H1 (cell line): ENCODE results near the gene YWHAQ. TPM values are rescaled to one million over a fixed set of nuclear protein-coding genes. Genes with fewer than 3 reads are reported as not detected.

Source experiments
- CTCF ChIA-PET: fragments of 300-600 bp; sonication (Branson Sonifier 250); formaldehyde crosslinking; loops from one replicate; lab custom pipeline; 2021; ENCODE audit not compliant: partially characterized antibody; lab: Charles Lee
- POLR2A ChIA-PET: fragments of 300-600 bp; sonication (Branson Sonifier 250); formaldehyde crosslinking; loops from one replicate; lab custom pipeline; 2021; ENCODE audit warnings: inconsistent platforms; ENCODE audit not compliant: partially characterized antibody; lab: Charles Lee
- DNase-seq, 2 experiments: peaks; one replicate each; pipeline versions ENCODE4 v3.0.0 to v3.0.0-alpha.2; 2010 to 2022; ENCODE audit warnings: low spot score in 2 of 2, low read depth in 1 of 2, mixed read lengths in 1 of 2
- FAIRE-seq: peaks from 2 replicates; lab custom pipeline; 2011; peaks lifted over from hg19 to GRCh38; lab: Jason Lieb, UNC
- H2AFZ ChIP-seq: 2 replicates; pipeline ENCODE4 v1.8.1; 2012; ENCODE audit warnings: low read length, inconsistent platforms
- H2AK5ac ChIP-seq: 2 replicates; pipeline ENCODE4 v1.6.1; 2013; ENCODE audit warnings: low read depth, low read length
- H2BK120ac ChIP-seq: replicated peaks from 2 replicates; pipeline ENCODE3; 2013; ENCODE audit warnings: low read depth, low read length, inconsistent platforms
- H2BK12ac ChIP-seq: 2 replicates; pipeline ENCODE4 v1.6.1; 2013; ENCODE audit warnings: low read depth, low read length
- H2BK15ac ChIP-seq: 2 replicates; pipeline ENCODE4 v1.6.1; 2013; ENCODE audit warnings: low read length
- H2BK20ac ChIP-seq: 2 replicates; pipeline ENCODE4 v1.6.1; 2013; ENCODE audit warnings: low read length
- H2BK5ac ChIP-seq: 2 replicates; pipeline ENCODE4 v1.6.1; 2013; ENCODE audit warnings: low read depth, low read length
- H3K14ac ChIP-seq: 2 replicates; pipeline ENCODE4 v1.6.1; 2013; ENCODE audit warnings: inconsistent platforms; ENCODE audit not compliant: insufficient read length
- H3K18ac ChIP-seq: 2 replicates; pipeline ENCODE4 v1.6.1; 2013; ENCODE audit warnings: low read length; ENCODE audit errors: extremely low read depth
- H3K23ac ChIP-seq: 2 replicates; pipeline ENCODE4 v1.6.1; 2013; ENCODE audit warnings: inconsistent platforms; ENCODE audit not compliant: insufficient read length
- H3K23me2 ChIP-seq: 2 replicates; pipeline ENCODE4 v1.6.1; 2013; ENCODE audit warnings: low read depth, low read length
- H3K27ac ChIP-seq: 2 replicates; pipeline ENCODE4 v1.6.1; 2011; ENCODE audit warnings: low read depth, low read length, inconsistent platforms
- H3K27me3 ChIP-seq, 4 experiments: replicated peaks in 1 of 4; 1 replicate in 1 of 4; 2 replicates in 3 of 4; pipeline versions ENCODE4 v1.6.1 to v1.8.1; 2011 to 2013; ENCODE audit warnings: low read length in 3 of 4, mild to moderate bottlenecking in 3 of 4, inconsistent platforms in 2 of 4, mixed read lengths in 2 of 4, moderate library complexity in 1 of 4; ENCODE audit not compliant: control insufficient read depth in 3 of 4, insufficient read depth in 3 of 4; ENCODE audit errors: extremely low read depth in 1 of 4
- H3K36me3 ChIP-seq, 4 experiments: 2 replicates each; pipeline versions ENCODE4 v1.6.1 to v1.8.1; 2011 to 2013; ENCODE audit warnings: mild to moderate bottlenecking in 4 of 4, low read length in 3 of 4, moderate library complexity in 2 of 4, control low read depth in 1 of 4, inconsistent platforms in 1 of 4; ENCODE audit not compliant: insufficient read depth in 4 of 4, control insufficient read depth in 2 of 4
- H3K4ac ChIP-seq: replicated peaks from 2 replicates; pipeline ENCODE3; 2013; ENCODE audit warnings: low read length, low read depth, mixed read lengths, inconsistent platforms; ENCODE audit not compliant: insufficient read length
- H3K4me1 ChIP-seq, 4 experiments: replicated peaks in 1 of 4; 1 replicate in 1 of 4; 2 replicates in 3 of 4; pipeline versions ENCODE4 v1.6.1 to v1.8.1; 2011 to 2013; ENCODE audit warnings: low read length in 3 of 4, inconsistent platforms in 2 of 4, mixed read lengths in 1 of 4; ENCODE audit not compliant: insufficient read depth in 4 of 4, control insufficient read depth in 3 of 4
- H3K4me2 ChIP-seq, 2 experiments: 2 replicates each; pipeline versions ENCODE4 v1.6.1 to v1.8.1; 2011 to 2013; ENCODE audit warnings: low read depth in 2 of 2, low read length in 2 of 2, control low read depth in 1 of 2, inconsistent platforms in 1 of 2, mild to moderate bottlenecking in 1 of 2; ENCODE audit not compliant: insufficient read depth in 1 of 2
- H3K4me3 ChIP-seq, 4 experiments: fragments of 200-600, 300-600 bp in 1 of 4; sonication (generic), shearing (Covaris generic), sonication (Bioruptor Twin) in 1 of 4; 2 replicates each; pipeline versions ENCODE4 v1.5.1 to v1.8.1; 2011 to 2016; ENCODE audit warnings: low read length in 4 of 4, low read depth in 3 of 4, control low read depth in 2 of 4, inconsistent platforms in 2 of 4, mild to moderate bottlenecking in 2 of 4, mixed read lengths in 1 of 4, moderate library complexity in 1 of 4; ENCODE audit not compliant: insufficient read depth in 2 of 4; ENCODE audit errors: extremely low read depth in 1 of 4
- H3K56ac ChIP-seq: replicated peaks from 2 replicates; pipeline ENCODE3; 2013; ENCODE audit warnings: low read depth, mild to moderate bottlenecking, mixed read lengths, low read length, inconsistent platforms; ENCODE audit not compliant: insufficient read length
- H3K79me1 ChIP-seq: 2 replicates; pipeline ENCODE4 v1.6.1; 2013; ENCODE audit warnings: low read depth, low read length, control low read depth
- H3K79me2 ChIP-seq, 2 experiments: 2 replicates each; pipeline versions ENCODE4 v1.6.1 to v1.8.1; 2012 to 2013; ENCODE audit warnings: low read length in 2 of 2, mild to moderate bottlenecking in 2 of 2, inconsistent platforms in 1 of 2; ENCODE audit not compliant: insufficient read depth in 2 of 2, control insufficient read depth in 1 of 2
- H3K9ac ChIP-seq, 4 experiments: replicated peaks in 1 of 4; 1 replicate in 1 of 4; 2 replicates in 3 of 4; pipeline versions ENCODE4 v1.6.1 to v1.8.1; 2011 to 2013; ENCODE audit warnings: low read depth in 3 of 4, low read length in 3 of 4, control low read depth in 2 of 4, mild to moderate bottlenecking in 2 of 4, moderate library complexity in 2 of 4, inconsistent platforms in 1 of 4; ENCODE audit errors: extremely low read depth in 1 of 4
- H3K9me3 ChIP-seq, 2 experiments: 2 replicates each; pipeline versions ENCODE4 v1.6.1 to v1.8.1; 2012 to 2013; ENCODE audit warnings: mild to moderate bottlenecking in 2 of 2, moderate library complexity in 2 of 2, control low read depth in 1 of 2, inconsistent platforms in 1 of 2, low read depth in 1 of 2, low read length in 1 of 2, mixed read lengths in 1 of 2; ENCODE audit not compliant: insufficient read depth in 2 of 2
- H4K20me1 ChIP-seq, 2 experiments: replicated peaks in 1 of 2; 2 replicates each; pipeline versions ENCODE3 to v1.8.1; 2011 to 2013; ENCODE audit warnings: inconsistent platforms in 2 of 2, low read length in 2 of 2, mild to moderate bottlenecking in 1 of 2; ENCODE audit not compliant: insufficient read depth in 2 of 2, control insufficient read depth in 1 of 2
- H4K5ac ChIP-seq: 2 replicates; pipeline ENCODE4 v1.6.1; 2013; ENCODE audit warnings: low read length, low read depth, mixed read lengths, inconsistent platforms; ENCODE audit not compliant: insufficient read length
- H4K8ac ChIP-seq: 2 replicates; pipeline ENCODE4 v1.8.0; 2013; ENCODE audit warnings: mild to moderate bottlenecking, moderate library complexity, low read length, inconsistent platforms; ENCODE audit not compliant: insufficient read depth; ENCODE audit errors: extremely low read depth
- H4K91ac ChIP-seq: replicated peaks from 2 replicates; pipeline ENCODE3; 2013; ENCODE audit warnings: low read length, mixed read lengths, inconsistent platforms; ENCODE audit not compliant: insufficient read length
- CREB1 ChIP-seq: IDR thresholded peaks from 2 replicates; pipeline ENCODE4 v1.6.1; 2012; ENCODE audit warnings: inconsistent platforms
- GTF2F1 ChIP-seq: IDR thresholded peaks from 2 replicates; pipeline ENCODE4 v1.6.1; 2012; ENCODE audit warnings: low read depth, low read length, improper control_type of control experiment, borderline replicate concordance
- POLR2A ChIP-seq, 2 experiments: IDR thresholded peaks; 1 replicate in 1 of 2; 2 replicates in 1 of 2; pipeline ENCODE4 v1.6.1; 2011; ENCODE audit warnings: low read depth in 2 of 2, low read length in 2 of 2, mild to moderate bottlenecking in 2 of 2; ENCODE audit errors: control extremely low read depth in 1 of 2
- SIX5 ChIP-seq: IDR thresholded peaks from 2 replicates; pipeline ENCODE4 v1.6.1; 2011; ENCODE audit warnings: mild to moderate bottlenecking, low read depth, low read length
- TAF1 ChIP-seq: IDR thresholded peaks from 2 replicates; pipeline ENCODE4 v1.6.1; 2011; ENCODE audit warnings: mild to moderate bottlenecking, low read depth, low read length
- WGBS, 2 experiments: shearing (Covaris generic) in 1 of 2; methylation state at CpG; one replicate each; pipeline versions ENCODE4 v1.1.6 to v1.1.7; 2013 to 2015; ENCODE audit warnings: low lambda C conversion rate in 2 of 2, mixed read lengths in 2 of 2, inconsistent platforms in 1 of 2, low coverage in 1 of 2, missing lambda C conversion rate in 1 of 2; ENCODE audit not compliant: insufficient replicate concordance in 2 of 2, insufficient coverage in 1 of 2, insufficient read length in 1 of 2; ENCODE audit errors: extremely low coverage in 1 of 2, missing lambda C conversion rate in 1 of 2; 5-methylcytosine and 5-hydroxymethylcytosine counted together
- polyA plus RNA-seq, 7 experiments: library from polyadenylated mRNA; depleted of rRNA in 3 of 7; stranded (reverse) in 5 of 7; unstranded in 2 of 7; fragments of >200 nt in 5 of 7; fragments of 200-250 nt in 2 of 7; gene quantifications; 1 replicate in 5 of 7; 2 replicates in 1 of 7; 4 replicates in 1 of 7; pipeline versions ENCODE4 v1.2.1 to v1.2.3, GENCODE V29; 2011 to 2013; ENCODE audit warnings: missing spikeins in 2 of 7, mixed read lengths in 2 of 7
- total RNA-seq: library from RNA; stranded (reverse); fragmentation: NEBNext Ultra II Directional; extraction: Animal tissue kit (Norgen Biotek cat#: 25700); gene quantifications from 2 replicates; pipeline ENCODE4 v1.2.1, GENCODE V29; 2021
- TF ChIP-seq, protein P1 (sequence below): IDR thresholded peaks from 2 replicates; pipeline ENCODE4 v1.6.1; 2012; ENCODE audit warnings: inconsistent platforms

The YWHAQ gene
- total and polyA plus RNA-seq, 2 of the 8 experiments (the other 6 are each of a cell fraction or from before 2014, with no cell fraction given) = 244 to 480 TPM

- Histone ChIP-seq H3K4me2 (no peak overlapping the region; a peak in 1 of 4 replicates), H3K23ac (no peak overlapping the region), H4K91ac (no peak overlapping the region), H3K56ac (no peak overlapping the region), H2BK20ac (no peak overlapping the region), H4K20me1 (no peaks in the 10 kb centered on the region), H3K36me3 (no peaks in the 10 kb centered on the region), H3K14ac (no peak overlapping the region), H2AK5ac (no peak overlapping the region), H3K9me3 (no peaks in the 10 kb centered on the region), H2BK15ac (no peak overlapping the region; the same call in 1 of the 2 replicates), H2BK5ac (no peak overlapping the region; the same call in 1 of the 2 replicates), H3K18ac (no peak overlapping the region), H3K27ac (no peak overlapping the region), H3K79me1 (no peaks in the 10 kb centered on the region), H3K79me2 (no peaks in the 10 kb centered on the region), H2BK120ac (no peak overlapping the region), H4K8ac (no peak overlapping the region), H3K4ac (no peak overlapping the region), H3K23me2 (no peaks in the 10 kb centered on the region), H3K4me3 (no peak overlapping the region), H3K4me1 (peaks cover 2 to 9% (median 7%) of the 10 kb centered on the region in 4 experiments), H2AFZ (no peak overlapping the region), H2BK12ac (no peak overlapping the region), H4K5ac (no peak overlapping the region), H3K27me3 (no peaks in the 10 kb centered on the region), H3K9ac (no peak overlapping the region)
- WGBS, 2 experiments = 92% methylated on average over 6 of the region's 6 CpGs; no CpG with 5 or more reads in 1 of the 2 experiments
- ChIA-PET POLR2A (no interaction called here), CTCF (no interaction called here)
- TF ChIP-seq POLR2A (IDR thresholded peaks at IDR 0.05; ENCODE audit: control extremely low read depth in 1 of 2, low read depth in 2 of 2, low read length in 2 of 2) (no peak), TAF1 (no peak), SIX5 (no peak), GTF2F1 (no peak), CREB1 (no peak)
- TF ChIP-seq, protein P1, sequence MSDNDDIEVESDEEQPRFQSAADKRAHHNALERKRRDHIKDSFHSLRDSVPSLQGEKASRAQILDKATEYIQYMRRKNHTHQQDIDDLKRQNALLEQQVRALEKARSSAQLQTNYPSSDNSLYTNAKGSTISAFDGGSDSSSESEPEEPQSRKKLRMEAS = no peak
- DNase-seq = no peak
- no peak for FAIRE-seq
These were observed 43.2 kb upstream of the YWHAQ start for GRCh38 chr2:9673914-9674481.
